IPS-18a (cell line): ENCODE measurements around the gene STX16.

ENCODE experiments used
- H3K27ac ChIP-seq: one replicate; pipeline ENCODE4 v1.5.1; 2013; ENCODE audit warnings: low read length
- H3K27me3 ChIP-seq: one replicate; pipeline ENCODE4 v1.6.1; 2013; ENCODE audit warnings: mild to moderate bottlenecking, low read length; ENCODE audit not compliant: control insufficient read depth, insufficient read depth
- H3K36me3 ChIP-seq: one replicate; pipeline ENCODE4 v1.6.1; 2013; ENCODE audit warnings: low read depth, low read length; ENCODE audit not compliant: control insufficient read depth
- H3K4me1 ChIP-seq: one replicate; pipeline ENCODE4 v1.6.1; 2013; ENCODE audit warnings: low read depth, low read length; ENCODE audit not compliant: control insufficient read depth
- H3K4me3 ChIP-seq: one replicate; pipeline ENCODE4 v1.5.1; 2013; ENCODE audit warnings: low read length
- H3K9ac ChIP-seq: one replicate; pipeline ENCODE4 v1.6.1; 2013; ENCODE audit warnings: mild to moderate bottlenecking, low read length, moderate library complexity
- H3K9me3 ChIP-seq: one replicate; pipeline ENCODE4 v1.6.1; 2013; ENCODE audit warnings: low read depth, low read length; ENCODE audit not compliant: control insufficient read depth

The STX16 gene

GRCh38 chr20:58706150-58706892, 55.2 kb downstream of the STX16 start:
- H3K9me3 ChIP-seq: no peaks in the 10 kb centered on the region
- no peaks in the 10 kb centered on the region for H3K4me1 ChIP-seq
- H3K4me3 ChIP-seq: no peak overlapping the region
- H3K9ac ChIP-seq: no peak overlapping the region
- peaks cover 34% of the 10 kb centered on the region for H3K36me3 ChIP-seq
- no peaks in the 10 kb centered on the region for H3K27me3 ChIP-seq
- no peak overlapping the region for H3K27ac ChIP-seq

GRCh38 chr20:58706975-58707681, 56.0 kb downstream of the STX16 start:
- no peaks in the 10 kb centered on the region for H3K27me3 ChIP-seq
- peaks cover 34% of the 10 kb centered on the region for H3K36me3 ChIP-seq
- no peaks in the 10 kb centered on the region for H3K4me1 ChIP-seq
- H3K9me3 ChIP-seq: no peaks in the 10 kb centered on the region
- H3K9ac ChIP-seq: no peak overlapping the region
- H3K4me3 ChIP-seq: no peak overlapping the region
- H3K27ac ChIP-seq: no peak overlapping the region

- Histone ChIP-seq H3K4me1 (no peaks in the 10 kb centered on the region), H3K9ac (no peak overlapping the region), H3K27ac (no peak overlapping the region), H3K9me3 (no peaks in the 10 kb centered on the region), H3K27me3 (no peaks in the 10 kb centered on the region), H3K4me3 (no peak overlapping the region), H3K36me3 (peaks cover 29% of the 10 kb centered on the region)
These were observed 56.7 kb downstream of the STX16 start for GRCh38 chr20:58707770-58708169.

- no peaks in the 10 kb centered on the region for H3K9me3 ChIP-seq
These were observed 57.3 kb downstream of the STX16 start for GRCh38 chr20:58708246-58708931.

GRCh38 chr20:58709013-58709702, 58.1 kb downstream of the STX16 start:
- Histone ChIP-seq H3K27me3 (no peaks in the 10 kb centered on the region), H3K9ac (no peak overlapping the region), H3K36me3 (peaks cover 15% of the 10 kb centered on the region), H3K27ac (no peak overlapping the region), H3K4me3 (no peak overlapping the region), H3K9me3 (no peaks in the 10 kb centered on the region), H3K4me1 (no peaks in the 10 kb centered on the region)

More at GRCh38 chr20:58708246-58708931, 57.3 kb downstream of the STX16 start:
- Histone ChIP-seq H3K27me3 (no peaks in the 10 kb centered on the region), H3K36me3 (peaks cover 22% of the 10 kb centered on the region), H3K4me3 (no peak overlapping the region), H3K4me1 (no peaks in the 10 kb centered on the region), H3K27ac (no peak overlapping the region), H3K9ac (no peak overlapping the region)

GRCh38 chr20:58709703-58710039, 58.6 kb downstream of the STX16 start:
- H3K4me3 ChIP-seq: no peak overlapping the region
- H3K4me1 ChIP-seq: no peaks in the 10 kb centered on the region
- H3K9me3 ChIP-seq: no peaks in the 10 kb centered on the region
- H3K9ac ChIP-seq: no peak overlapping the region
- no peak overlapping the region for H3K27ac ChIP-seq
- peaks cover 12% of the 10 kb centered on the region for H3K36me3 ChIP-seq
- no peaks in the 10 kb centered on the region for H3K27me3 ChIP-seq

- H3K36me3 ChIP-seq: peaks cover 2% of the 10 kb centered on the region
- H3K4me1 ChIP-seq: no peaks in the 10 kb centered on the region
- no peak overlapping the region for H3K27ac ChIP-seq
- H3K9me3 ChIP-seq: no peaks in the 10 kb centered on the region
- H3K27me3 ChIP-seq: no peaks in the 10 kb centered on the region
- H3K4me3 ChIP-seq: no peak overlapping the region
- H3K9ac ChIP-seq: no peak overlapping the region
These were observed 59.6 kb downstream of the STX16 start for GRCh38 chr20:58710481-58711265.

- Histone ChIP-seq H3K9me3 (no peaks in the 10 kb centered on the region), H3K27me3 (no peaks in the 10 kb centered on the region), H3K27ac (no peak overlapping the region), H3K36me3 (peaks cover 2% of the 10 kb centered on the region), H3K4me1 (no peaks in the 10 kb centered on the region), H3K9ac (no peak overlapping the region), H3K4me3 (no peak overlapping the region)
These were observed 60.4 kb downstream of the STX16 start for GRCh38 chr20:58711266-58712051.

GRCh38 chr20:58712151-58712791, 61.2 kb downstream of the STX16 start:
- Histone ChIP-seq H3K9ac (no peak overlapping the region), H3K4me3 (no peak overlapping the region), H3K27me3 (no peaks in the 10 kb centered on the region), H3K27ac (no peak overlapping the region), H3K36me3 (peaks cover 2% of the 10 kb centered on the region), H3K4me1 (no peaks in the 10 kb centered on the region), H3K9me3 (no peaks in the 10 kb centered on the region)
